PFSK-1 (cell line): ENCODE data around the gene ASPHD2.

Experiments
- FOXP2 ChIP-seq: optimal IDR thresholded peaks from 2 replicates; pipeline ENCODE3; 2011; ENCODE audit warnings: borderline replicate concordance, control low read depth, inconsistent platforms; ENCODE audit not compliant: insufficient read depth; ENCODE audit errors: extremely low read length, extremely low read depth
- POLR2AphosphoS5 ChIP-seq: IDR thresholded peaks from 2 replicates; pipeline ENCODE4 v1.6.1; 2012; ENCODE audit warnings: low read depth, mild to moderate bottlenecking, control low read depth, low read length, moderate library complexity
- SIN3A ChIP-seq: IDR thresholded peaks from 2 replicates; pipeline ENCODE4 v1.6.1; 2012; ENCODE audit warnings: mild to moderate bottlenecking, low read length, moderate library complexity, borderline replicate concordance; ENCODE audit not compliant: insufficient read depth
- TAF1 ChIP-seq: IDR thresholded peaks from 2 replicates; pipeline ENCODE4 v1.6.1; 2012; ENCODE audit warnings: low read length, control low read depth, borderline replicate concordance; ENCODE audit not compliant: insufficient read depth

DNA sequence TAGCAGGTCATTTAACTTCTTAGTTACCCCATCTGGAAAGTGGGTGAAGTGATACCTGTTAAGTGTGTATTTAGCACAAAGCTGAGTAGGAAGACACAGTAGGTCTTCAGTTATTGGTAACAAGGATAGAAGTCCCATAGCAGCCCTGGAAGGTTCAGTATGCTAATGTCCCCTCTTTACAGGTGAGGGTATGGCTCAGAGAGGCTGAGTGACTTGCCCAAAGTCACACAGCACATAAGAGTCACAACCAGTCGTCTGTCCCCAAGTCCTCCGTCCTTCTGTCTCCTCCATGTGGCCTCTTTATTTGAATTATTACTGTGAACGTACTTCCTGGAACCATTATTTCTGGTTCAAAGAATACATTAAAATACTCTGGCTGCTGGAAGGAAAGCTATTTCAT, 10.5 kb downstream of the ASPHD2 start:
- no peak for TF ChIP-seq FOXP2
- no peak for TF ChIP-seq POLR2AphosphoS5
- TF ChIP-seq TAF1, result no peak
- no peak for TF ChIP-seq SIN3A
